NCI-H1417 treated with DMSO at 0.1 percent for 48 hours (cell line): Measurements from ENCODE around the gene NISCH.

Experiments
- DNase-seq: peaks from one replicate; lab custom pipeline; 2025; lab: John Stamatoyannopoulos, UW

The NISCH gene

DNA sequence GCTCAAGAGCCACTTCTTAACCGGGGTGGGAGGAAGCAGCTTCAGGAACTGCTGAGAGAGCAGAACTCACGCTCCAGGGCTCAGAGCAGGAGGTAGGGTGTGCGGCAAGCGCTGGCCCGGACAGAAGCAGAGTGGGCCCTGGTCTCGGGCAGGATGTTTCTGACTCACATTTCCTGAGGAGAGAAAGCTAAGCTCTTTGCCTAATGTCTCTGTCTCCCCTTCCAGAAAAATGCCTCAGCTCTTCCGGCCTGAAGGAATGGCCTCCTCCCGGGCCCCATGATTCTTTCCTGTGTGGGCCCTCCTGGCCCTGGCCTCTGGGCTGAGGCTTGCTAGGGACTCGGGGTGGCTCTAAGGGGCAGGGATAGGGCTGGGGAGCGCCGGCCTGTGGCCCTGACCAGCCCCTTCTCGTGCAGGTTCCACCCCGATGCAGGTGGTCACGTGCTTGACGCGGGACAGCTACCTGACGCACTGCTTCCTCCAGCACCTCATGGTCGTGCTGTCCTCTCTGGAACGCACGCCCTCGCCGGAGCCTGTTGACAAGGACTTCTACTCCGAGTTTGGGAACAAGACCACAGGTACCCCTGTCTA, 35.6 kb downstream of the NISCH start:
- no peak for DNase-seq

DNA sequence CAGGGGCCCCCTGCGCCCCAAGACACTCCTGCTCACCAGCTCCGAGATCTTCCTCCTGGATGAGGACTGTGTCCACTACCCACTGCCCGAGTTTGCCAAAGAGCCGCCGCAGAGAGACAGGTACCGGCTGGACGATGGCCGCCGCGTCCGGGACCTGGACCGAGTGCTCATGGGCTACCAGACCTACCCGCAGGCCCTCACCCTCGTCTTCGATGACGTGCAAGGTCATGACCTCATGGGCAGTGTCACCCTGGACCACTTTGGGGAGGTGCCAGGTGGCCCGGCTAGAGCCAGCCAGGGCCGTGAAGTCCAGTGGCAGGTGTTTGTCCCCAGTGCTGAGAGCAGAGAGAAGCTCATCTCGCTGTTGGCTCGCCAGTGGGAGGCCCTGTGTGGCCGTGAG, 36.7 kb downstream of the NISCH start:
- DNase-seq, result no peak

DNA sequence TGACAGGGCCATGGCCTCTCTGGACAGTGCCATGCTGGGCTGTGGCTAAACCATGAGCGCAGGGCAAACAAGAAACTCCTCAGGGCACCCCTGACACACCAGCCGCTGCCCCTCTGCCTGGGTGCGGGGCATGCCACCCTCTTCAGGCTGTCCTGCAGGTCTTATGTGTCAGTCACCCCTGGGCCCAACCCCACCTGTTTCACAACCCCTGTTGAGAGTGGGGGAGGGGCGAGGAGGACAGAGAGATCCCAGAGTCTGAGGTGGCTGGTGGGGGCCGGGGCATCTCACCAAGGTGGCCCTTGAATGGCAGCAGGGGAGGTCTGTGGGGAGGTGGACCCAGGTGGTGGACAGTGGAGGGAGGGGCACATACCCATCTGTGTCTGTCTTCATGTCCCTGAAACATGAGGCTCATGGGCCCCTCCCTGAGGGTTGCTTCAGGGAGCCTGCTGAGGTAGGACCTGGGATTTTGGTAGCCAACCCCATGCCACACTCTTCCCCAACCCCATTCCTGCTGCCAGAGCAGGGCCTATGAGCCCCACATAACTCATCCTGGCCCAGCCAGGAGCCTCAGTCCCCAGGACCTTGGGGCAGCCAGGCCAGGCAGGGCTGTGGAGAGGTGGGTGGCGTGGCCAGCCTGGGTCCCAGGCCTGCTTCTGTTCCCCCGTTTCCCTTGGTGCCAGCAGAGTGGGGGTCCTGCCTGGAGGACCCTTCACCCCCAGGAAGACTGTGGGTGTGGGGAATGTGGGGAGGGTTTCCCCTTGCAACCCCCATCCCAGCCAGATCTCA, 38.0 kb downstream of the NISCH start:
- no peak for DNase-seq

DNA sequence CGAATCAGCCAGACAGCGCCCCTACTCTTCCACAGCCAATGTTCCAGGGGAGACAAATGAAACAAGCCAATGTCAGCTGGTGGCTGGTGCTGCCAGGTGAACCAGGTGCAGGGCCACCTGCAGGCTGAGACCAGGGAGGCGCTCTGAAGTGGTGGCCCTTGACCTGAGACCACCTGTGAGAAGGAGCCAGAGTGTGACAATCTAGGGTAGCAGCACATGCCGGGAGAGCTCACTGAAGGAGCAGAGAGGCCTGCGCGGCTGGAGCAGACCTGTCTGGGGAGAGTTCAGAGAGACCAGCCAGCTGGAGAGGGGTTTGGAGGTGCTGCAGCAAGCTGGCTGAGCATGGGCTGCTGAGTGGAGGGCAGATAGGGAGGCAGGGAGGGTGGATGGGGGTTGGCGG, 39.0 kb downstream of the NISCH start:
- no peak for DNase-seq

DNA sequence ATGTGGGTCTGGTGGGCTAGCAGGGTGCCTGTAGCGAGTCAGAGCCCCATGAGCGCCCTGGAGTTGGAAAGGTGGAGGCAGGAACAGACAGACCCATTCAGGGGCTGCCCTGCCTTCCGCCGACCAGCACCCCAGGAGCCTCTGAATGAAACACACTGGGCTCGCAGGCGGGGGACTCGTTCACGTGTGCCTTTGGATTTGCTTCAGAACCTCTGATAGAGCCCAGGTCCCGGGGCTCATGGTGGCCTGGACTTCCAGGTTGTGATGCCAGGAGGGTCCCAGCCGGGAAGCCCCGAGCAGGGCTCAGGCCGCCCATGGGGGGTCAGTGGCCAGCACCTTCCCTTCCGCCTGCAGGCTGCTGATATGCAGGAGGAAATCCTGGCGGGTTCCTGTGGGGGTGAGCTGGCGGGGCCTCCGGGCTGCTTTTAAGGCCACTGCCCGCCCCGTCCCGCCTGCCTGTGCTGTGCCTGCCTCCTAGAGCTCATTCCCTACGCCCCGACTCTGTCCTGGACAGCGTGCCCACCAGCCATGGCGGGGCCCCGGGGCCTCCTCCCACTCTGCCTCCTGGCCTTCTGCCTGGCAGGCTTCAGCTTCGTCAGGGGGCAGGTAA, 39.6 kb downstream of the NISCH start, which contains the start of gene STAB1:
STAB1 (plus strand) TSS at position 453 of the 610 bp plus-strand sequence; CDS start at position 529, 76 bp downstream.
- no peak for DNase-seq

DNA sequence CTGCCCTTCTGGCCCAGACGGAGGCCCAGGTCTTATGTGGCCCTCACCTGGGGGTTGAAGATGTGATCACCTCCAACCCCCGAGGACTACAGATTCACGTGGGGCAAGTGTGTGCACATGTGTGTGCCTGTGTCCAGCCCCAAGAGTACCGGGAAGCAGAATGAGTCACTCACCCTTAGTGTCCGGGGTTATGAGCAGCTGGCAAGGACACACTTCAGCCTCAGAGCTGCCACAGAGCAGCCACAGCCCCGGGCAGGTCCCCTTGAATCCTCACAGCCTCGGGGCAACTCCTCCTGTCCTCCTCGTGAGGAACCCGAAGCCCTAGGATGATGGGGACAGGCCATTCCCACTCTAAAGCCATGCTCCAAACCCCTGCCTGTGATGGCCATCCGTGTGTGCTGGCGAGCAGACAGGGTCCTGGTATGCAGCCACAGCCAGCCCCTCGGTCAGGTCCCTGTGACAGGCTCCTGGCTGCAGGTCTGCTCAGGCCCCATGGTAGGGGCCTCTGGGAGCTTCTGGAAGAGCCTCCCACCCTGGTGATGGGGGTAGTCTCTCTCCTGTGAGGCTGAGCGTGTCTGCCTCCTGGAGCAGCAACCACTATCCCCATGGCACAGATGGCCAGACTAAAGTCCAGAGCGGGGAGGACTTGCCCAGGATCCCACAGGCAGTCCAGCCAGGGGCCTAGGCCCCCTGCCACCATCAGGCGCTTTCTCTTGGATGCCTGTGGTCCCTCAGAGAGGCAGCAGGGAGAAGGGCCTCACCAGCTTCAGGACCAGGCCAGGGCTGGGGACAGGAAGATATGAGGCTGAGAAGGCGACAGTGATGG, 40.6 kb downstream of the NISCH start:
- DNase-seq, result no peak

DNA sequence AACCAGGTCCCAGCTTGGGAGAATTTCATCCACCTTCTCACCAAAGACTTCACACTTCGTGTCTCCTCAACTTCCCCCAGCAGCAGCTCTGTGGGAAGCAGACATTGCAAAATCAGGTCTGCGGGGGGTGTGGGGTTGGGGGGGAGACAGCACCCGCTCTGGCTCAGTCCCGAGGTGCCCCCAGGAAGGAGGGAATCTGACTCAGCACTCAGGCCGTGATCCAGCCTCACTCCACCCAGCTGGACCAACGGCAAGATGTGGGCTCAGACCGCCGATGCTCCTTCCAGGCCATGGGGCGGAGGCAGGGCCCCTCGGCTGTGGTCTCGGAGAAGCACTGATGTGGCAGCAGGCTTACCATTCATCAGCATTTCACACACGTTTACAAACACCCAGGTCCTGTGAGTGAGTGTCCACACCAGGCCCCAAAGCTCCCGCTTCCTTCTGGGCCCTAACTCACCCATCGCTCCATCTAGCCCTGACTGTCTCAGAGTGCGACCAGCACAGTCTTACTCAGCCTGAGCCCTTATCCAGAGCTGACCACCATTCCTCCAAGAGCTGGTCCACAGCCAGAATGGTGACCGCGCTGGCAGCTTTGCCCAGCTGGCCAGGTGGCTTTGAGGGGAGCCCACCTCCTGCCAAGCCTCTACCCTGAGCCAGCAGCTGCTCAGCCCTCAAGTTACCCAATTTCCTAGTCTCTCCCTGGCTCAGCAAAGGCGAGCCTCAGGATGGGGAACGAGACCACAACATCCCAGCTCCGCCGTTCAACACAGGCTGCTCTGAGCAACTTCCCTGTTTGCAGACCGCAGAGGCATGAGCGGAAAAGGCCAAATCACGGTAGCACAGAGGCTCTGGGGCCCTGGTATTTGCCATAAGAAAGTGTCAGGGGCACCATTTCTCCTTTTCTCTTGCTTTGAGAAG, 43.0 kb downstream of the NISCH start:
- DNase-seq, result no peak

DNA sequence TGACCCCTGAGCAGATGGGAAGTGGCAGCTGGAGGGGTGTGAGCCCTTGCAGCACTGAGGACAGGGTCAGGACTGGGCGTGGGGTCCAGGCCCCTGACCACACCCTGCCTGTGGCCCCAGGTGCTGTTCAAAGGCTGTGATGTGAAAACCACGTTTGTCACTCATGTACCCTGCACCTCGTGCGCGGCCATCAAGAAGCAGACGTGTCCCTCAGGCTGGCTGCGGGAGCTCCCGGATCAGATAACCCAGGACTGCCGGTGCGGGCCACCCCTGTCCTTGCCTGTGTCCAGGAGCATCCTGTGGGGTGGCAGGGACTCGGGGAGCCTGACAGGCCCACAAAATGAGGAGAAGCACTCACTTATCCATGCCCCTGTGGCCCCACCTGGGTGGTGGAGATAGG, 45.6 kb downstream of the NISCH start:
- DNase-seq, result no peak

DNA sequence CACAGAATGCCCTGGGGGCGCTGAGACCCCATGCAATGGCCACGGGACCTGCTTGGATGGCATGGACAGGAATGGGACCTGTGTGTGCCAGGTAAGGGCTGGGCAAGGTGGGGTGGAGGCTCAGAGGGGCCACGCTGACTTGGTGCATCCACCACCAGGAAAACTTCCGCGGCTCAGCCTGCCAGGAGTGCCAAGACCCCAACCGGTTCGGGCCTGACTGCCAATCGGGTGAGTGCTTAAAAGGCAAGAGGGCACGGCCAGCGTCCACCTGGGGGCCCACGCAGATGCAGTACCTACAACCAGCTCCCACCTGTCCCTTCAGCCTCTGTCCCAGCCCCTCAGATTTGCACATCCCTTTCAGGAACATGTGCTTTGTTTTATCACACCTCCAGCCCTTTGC, 46.6 kb downstream of the NISCH start:
- DNase-seq, result no peak

DNA sequence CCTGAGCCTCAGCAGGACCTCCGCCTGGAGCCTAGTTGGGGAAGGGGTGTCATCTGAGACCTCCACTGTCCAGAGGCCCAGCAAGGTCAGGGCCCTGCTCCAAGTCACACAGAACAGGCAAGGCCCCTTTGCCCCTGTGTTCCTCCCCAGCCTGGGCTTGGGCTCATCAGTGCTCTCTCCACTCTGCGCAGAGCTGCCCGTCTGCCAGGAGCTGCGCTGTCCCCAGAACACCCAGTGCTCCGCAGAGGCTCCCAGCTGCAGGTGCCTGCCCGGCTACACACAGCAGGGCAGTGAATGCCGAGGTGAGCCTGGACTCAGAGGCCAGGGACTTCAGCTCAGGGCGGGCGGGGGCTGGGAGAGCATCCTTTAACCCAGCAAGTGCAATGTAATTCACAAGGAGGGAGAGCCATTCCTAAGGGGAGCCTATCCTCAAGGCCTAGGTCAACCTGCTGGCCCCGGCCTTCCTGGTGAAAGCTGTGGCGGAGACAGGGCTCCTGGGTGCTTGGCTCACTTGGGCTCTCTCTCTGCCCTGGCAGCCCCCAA, 47.5 kb downstream of the NISCH start:
- DNase-seq, result no peak

DNA sequence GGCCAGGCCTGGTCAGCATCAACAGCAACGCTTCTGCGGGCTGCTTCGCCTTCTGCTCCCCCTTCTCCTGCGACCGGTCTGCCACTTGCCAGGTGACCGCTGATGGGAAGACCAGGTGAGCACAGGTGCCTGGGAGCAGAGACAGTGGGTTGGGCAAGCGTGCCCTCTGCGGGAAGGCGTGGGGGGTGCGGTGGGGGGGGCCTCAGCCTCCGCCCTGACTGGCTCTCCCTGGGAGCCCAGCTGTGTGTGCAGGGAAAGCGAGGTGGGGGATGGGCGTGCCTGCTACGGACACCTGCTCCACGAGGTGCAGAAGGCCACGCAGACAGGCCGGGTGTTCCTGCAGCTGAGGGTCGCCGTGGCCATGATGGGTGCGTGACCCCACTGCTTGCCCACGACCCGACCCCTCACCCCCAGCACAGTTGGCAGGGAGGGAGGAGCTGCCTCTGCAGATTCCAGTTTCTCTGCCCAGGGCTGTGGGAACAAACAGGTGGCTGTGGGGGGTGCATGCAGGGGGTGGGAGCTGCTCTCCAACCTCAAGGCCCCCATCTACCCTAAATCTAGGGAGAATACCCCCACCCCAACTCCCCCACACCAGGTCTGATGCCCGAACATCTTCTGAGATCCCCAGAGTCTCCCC, 48.5 kb downstream of the NISCH start:
- peak; percentile 20 for DNase-seq

DNA sequence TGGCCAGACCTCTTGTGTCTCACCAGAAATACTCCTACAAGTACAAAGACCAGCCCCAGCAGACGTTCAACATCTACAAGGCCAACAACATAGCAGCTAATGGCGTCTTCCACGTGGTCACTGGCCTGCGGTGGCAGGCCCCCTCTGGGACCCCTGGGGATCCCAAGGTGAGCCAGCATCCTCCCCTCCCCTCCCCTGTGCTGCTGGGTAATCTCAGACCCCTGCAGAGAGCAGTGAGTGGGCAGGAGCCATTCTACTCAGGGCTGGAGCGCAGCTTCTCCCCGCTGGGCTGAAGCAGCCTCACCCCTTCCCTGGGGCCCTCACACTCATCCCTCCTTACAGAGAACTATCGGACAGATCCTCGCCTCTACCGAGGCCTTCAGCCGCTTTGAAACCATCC, 49.6 kb downstream of the NISCH start:
- no peak for DNase-seq

DNA sequence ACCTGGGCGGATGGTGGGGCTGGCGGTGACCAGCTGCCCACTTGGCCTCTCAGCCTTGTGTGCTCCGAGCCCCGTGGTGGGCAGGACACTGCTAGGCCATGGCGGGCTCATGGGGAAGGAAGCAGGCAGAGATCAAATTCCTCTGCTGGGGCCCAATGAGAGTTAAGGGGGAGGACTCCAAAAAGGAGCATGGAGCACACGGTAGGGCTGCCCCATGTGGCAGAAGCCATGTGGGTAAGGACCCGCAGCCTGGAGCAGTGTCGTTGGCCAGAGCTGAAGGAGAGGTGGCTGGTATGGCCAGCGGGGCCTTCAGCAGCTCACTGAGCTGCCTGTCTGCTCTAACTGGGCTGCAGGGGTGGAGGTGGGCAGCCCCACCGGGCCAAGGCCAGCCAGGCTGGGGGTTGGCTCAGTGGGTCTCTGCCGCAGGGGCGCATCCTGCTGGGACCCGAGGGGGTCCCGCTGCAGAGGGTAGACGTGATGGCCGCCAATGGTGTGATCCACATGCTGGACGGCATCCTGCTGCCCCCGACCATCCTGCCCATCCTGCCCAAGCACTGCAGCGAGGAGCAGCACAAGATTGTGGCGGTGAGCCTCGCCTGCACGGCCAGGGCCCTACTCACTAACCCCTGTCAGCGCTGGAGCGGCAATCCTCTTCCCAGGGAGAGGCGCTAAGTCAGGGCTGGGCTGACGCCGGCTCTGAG, 51.0 kb downstream of the NISCH start:
- no peak for DNase-seq

DNA sequence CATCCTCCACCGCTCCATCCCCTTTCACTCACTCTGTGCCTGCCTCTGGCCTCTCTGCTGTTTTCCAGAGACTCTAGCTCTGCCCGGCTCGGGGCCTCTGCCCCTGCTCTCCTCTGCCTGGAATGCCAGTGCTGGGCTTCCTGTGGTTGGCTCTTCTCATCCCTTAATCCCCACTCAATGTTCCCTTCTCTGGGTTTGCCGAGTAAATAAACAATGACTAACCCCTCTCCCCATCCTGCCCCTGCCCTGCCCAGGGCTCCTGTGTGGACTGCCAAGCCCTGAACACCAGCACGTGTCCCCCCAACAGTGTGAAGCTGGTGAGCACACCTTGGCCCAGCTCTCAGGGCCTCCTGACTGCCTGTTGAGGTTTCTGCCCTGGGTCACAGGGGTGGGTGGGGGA, 52.0 kb downstream of the NISCH start:
- DNase-seq, result no peak

DNA sequence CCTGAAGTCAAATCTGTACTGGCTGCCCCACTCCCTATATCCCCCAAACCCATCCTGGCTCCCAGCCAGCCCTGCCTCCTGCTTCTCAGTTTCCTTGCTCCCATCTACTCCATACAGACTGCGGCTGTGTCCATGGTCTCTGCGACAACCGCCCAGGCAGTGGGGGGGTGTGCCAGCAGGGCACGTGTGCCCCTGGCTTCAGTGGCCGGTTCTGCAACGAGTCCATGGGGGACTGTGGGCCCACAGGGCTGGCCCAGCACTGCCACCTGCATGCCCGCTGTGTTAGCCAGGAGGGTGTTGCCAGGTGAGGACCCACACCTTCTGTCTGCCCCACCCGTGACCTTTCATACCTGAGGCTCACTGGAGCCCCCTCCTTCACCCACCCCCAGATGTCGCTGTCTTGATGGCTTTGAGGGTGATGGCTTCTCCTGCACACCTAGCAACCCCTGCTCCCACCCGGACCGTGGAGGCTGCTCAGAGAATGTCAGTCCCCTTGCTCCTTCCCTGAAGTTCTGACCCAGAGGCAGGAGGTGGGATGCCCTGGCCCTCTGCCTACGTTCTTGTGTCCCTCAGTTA, 54.4 kb downstream of the NISCH start:
- DNase-seq, result no peak

DNA sequence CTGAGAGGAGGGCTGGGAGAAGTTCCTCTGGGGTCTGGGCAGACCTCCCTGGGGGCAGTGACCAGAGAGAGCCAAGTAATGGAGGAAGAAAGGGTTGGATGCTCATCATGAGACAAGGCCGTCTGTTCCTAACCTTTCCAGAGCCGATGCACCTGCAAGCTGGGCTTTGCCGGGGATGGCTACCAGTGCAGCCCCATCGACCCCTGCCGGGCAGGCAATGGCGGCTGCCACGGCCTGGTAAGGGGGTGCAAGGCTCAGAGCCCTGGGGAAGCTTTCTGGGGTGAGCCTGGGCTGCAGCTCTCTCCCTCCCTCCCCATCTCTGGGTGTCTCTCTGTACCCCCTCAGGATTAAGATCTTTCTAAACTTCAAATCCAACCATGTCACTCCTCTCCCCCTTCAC, 56.1 kb downstream of the NISCH start:
- no peak for DNase-seq

DNA sequence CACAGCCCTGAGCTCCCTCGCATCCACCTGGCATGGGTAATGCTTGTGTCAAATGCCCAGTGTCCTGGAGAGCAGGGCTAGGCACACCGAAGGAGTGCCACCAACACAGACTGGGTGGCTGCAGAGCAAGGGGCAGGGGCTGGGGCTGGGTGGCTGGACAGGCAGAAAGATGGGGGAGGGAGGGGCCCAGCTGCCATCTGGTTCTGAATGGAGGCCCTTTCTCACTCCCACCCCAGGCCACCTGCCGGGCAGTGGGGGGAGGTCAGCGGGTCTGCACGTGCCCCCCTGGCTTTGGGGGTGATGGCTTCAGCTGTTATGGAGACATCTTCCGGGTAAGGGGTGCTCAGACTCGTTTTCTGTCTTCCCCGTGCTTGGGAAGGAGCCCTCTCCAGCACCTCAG, 56.7 kb downstream of the NISCH start:
- no peak for DNase-seq

DNA sequence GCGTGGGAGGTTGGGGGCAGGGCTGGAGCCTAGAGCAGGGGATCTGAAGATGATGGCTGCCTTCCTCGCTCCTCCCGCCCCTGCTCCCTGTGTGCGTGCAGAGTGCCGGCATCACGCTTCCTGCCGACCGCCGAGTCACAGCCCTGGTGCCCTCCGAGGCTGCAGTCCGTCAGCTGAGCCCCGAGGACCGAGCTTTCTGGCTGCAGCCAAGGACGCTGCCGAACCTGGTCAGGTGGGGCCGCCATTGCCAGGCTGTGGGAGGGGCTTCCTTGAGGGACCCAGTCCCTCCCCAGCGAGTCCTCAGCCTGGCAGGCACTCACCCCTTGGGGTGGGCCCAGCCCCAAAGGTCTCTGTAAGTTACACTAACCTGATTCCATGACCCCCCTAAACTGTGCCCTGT, 57.3 kb downstream of the NISCH start:
- DNase-seq, result no peak

DNA sequence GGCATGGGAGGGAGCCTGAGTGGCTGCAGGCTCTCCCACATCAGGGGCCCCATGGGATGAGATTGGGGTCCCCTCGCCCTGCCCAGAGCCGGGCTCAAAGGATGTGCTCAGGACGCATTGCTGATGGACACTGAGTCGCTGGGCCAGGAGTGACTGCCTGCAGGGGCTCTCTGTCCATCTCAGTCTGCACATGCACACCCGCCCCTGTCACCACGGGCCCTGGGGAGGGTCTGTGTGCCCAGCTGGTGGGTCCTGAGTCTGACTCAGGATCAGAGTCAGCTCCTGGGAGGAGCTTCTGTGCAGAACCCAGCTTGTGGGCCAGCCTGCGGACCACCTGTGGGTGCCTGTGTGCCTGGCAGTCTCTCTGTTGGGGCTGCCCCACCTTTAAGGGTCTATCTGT, 57.9 kb downstream of the NISCH start:
- DNase-seq, result no peak

DNA sequence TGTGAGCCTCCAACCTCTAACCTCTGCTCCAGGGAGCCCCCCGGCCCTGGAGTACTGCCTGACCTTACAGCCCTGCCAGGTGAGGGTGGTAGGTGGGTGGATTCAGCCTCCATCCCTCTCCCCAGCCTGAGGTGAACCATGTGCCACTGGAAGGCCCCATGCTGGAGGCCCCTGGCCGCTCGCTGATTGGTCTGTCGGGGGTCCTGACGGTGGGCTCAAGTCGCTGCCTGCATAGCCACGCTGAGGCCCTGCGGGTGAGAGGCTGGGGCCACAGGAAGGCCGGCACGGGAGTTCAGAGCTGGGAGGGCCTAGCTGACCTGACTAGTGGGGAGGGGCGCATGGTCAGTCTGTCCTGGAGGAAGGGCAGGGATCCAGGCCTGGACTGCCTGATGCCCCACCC, 59.2 kb downstream of the NISCH start:
- DNase-seq, result no peak
